Measurements from ENCODE around the gene PLEKHN1.

The PLEKHN1 gene

DNA sequence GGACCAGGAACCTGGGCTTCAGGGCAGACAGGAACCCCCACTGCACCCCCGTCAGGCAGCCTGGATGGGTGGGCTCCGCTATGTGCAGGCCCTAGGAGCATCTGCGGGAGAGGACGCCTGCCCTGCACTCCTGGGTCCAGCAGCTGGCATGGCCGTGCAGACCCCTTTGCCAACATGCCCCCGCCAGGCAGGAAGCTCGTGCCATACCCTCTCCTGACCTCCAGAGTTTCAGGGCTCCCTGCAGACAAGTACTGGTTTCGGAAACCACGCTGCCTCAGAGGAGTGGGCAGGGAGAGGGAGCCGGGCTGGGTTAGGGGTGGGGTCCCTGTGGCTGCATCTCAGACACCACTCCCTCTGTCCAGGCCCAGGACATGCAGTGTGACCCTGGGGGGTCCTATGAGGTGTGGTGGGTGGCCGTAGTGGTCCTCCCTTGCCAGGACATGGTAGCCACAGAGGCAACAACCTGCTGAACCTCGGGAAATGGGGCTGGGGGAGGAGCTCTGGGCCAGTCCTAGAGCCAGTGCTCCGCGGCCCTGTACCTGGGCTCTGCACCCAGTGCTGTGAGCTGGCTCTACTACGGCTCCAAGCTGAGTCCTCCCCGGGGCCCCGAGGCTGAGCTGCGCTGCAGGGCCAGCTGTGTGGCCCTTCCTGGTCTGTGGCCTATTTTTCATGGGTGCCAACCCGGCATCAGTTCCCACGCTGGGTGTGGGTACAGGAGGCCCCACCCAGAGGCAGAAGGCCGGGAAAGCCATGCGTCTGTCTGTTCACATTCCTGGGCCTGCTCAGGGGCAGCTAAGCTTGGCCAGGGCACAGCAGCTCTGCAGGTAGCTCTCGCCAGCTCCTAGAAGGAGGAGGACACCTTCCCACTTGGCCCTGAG, 1.4 kb downstream of the PLEKHN1 start:
- TF ChIP-seq, protein P1, sequence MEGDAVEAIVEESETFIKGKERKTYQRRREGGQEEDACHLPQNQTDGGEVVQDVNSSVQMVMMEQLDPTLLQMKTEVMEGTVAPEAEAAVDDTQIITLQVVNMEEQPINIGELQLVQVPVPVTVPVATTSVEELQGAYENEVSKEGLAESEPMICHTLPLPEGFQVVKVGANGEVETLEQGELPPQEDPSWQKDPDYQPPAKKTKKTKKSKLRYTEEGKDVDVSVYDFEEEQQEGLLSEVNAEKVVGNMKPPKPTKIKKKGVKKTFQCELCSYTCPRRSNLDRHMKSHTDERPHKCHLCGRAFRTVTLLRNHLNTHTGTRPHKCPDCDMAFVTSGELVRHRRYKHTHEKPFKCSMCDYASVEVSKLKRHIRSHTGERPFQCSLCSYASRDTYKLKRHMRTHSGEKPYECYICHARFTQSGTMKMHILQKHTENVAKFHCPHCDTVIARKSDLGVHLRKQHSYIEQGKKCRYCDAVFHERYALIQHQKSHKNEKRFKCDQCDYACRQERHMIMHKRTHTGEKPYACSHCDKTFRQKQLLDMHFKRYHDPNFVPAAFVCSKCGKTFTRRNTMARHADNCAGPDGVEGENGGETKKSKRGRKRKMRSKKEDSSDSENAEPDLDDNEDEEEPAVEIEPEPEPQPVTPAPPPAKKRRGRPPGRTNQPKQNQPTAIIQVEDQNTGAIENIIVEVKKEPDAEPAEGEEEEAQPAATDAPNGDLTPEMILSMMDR (IDR thresholded peaks at IDR 0.05; ENCODE audit: borderline replicate concordance, extremely low read depth, low read length, poor library complexity, severe bottlenecking): no peak
- TF ChIP-seq EZH2 (IDR thresholded peaks at IDR 0.05; ENCODE audit: borderline replicate concordance, low read depth, low read length, severe bottlenecking): no peak
- Histone ChIP-seq H3K9me3 (ENCODE audit: insufficient read depth, low read length, severe bottlenecking) (no peaks in the 10 kb centered on the region), H3K36me3 (ENCODE audit: insufficient read depth, low read length) (peaks cover 22% of the 10 kb centered on the region), H3K27me3 (ENCODE audit: insufficient read depth, low read length, poor library complexity) (peaks cover 5% of the 10 kb centered on the region), H3K4me3 (ENCODE audit: low read depth in 1 of 2, low read length in 2 of 2) (no peak overlapping the region; a peak in 1 of 4 replicates), H4K20me1 (ENCODE audit: insufficient read depth, low read length) (peaks cover 21% of the 10 kb centered on the region), H3K4me1 (ENCODE audit: insufficient read depth, low read length) (peaks cover 14% of the 10 kb centered on the region), H3K4me2 (ENCODE audit: insufficient read depth, low read length) (peak overlapping the region; percentile 97; the same call in 1 of the 2 replicates), H3K79me2 (ENCODE audit: insufficient read depth, low read length) (no peaks in the 10 kb centered on the region), H3K27ac (ENCODE audit: low read length) (no peak overlapping the region), H2AFZ (ENCODE audit: low read depth, low read length) (no peak overlapping the region), H3K9ac (ENCODE audit: low read depth, low read length) (no peak overlapping the region)
- no peak for ATAC-seq (ENCODE audit: insufficient read depth, low read depth)
- no peak for DNase-seq

DNA sequence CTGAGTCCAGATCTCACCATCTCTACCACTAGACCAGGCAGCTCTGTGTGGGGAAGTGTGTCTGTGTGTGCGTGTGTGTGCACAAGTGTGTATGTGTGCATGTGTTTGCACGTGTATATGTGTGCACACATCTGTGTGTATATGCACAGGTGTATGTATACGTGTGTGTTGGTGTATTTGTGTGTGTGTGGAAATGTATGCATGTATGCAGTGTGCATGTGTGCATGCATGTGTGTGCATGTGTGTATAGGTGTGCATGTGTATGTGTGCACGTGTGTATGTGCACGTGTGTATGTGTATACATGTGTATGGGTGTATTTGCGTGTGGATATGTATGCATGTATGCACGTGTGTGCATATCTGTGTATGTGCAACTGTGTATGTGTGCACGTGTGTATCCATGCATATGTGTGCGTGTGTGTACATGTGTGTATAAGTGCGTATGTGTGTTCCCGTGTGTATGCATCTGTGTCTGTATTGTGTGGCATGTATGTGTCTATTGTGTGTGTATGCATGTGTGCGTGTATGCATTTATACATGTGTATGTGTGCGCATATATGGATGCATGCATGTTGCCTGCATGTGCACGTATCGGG, 3.1 kb downstream of the PLEKHN1 start:
- H3K4me1 ChIP-seq (ENCODE audit: insufficient read depth, low read length): peaks cover 14% of the 10 kb centered on the region

DNA sequence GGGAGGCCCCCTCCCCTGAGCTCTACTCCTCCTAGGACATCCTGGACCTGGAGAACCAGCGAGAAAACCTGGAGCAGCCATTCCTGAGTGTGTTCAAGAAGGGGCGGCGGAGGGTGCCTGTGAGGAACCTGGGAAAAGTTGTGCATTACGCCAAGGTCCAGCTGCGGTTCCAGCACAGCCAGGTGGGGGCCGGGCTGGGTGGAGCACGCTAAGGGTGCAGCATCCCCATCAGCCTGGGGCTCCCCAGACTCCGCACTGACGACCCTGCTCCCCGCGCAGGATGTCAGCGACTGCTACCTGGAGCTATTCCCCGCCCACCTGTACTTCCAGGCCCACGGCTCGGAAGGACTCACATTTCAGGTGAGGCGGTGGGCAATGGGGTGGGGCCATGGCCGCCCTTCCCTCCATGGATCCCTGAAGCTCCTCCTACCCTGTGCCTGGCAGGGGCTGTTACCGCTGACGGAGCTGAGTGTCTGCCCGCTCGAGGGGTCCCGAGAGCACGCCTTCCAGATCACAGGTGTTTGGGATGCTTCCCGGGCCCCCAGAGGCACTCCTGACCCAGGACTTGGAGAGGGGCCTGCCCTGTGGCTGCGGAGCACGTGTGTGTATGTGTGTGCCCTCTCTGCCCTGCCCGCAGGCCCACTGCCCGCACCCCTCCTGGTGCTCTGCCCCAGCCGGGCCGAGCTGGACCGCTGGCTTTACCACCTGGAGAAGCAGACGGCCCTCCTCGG, 4.1 kb downstream of the PLEKHN1 start:
- DNase-seq: no peak
- Histone ChIP-seq H3K27me3 (ENCODE audit: insufficient read depth, low read length, poor library complexity) (peaks cover 9% of the 10 kb centered on the region), H4K20me1 (ENCODE audit: insufficient read depth, low read length) (peaks cover 21% of the 10 kb centered on the region), H3K9me3 (ENCODE audit: insufficient read depth, low read length, severe bottlenecking) (no peaks in the 10 kb centered on the region), H3K79me2 (ENCODE audit: insufficient read depth, low read length) (no peaks in the 10 kb centered on the region), H3K9ac (ENCODE audit: low read depth, low read length) (no peak overlapping the region), H3K4me2 (ENCODE audit: insufficient read depth, low read length) (no peak overlapping the region), H3K4me1 (ENCODE audit: insufficient read depth, low read length) (peaks cover 17% of the 10 kb centered on the region), H3K27ac (ENCODE audit: low read length) (no peak overlapping the region), H3K36me3 (ENCODE audit: insufficient read depth, low read length) (0 out of 2 replicates have a peak, but pooled peaks cover 2% of the 10 kb centered on the region), H3K4me3 (ENCODE audit: low read depth in 1 of 2, low read length in 2 of 2) (no peak overlapping the region), H2AFZ (ENCODE audit: low read depth, low read length) (no peak overlapping the region)
- TF ChIP-seq EZH2 (IDR thresholded peaks at IDR 0.05; ENCODE audit: borderline replicate concordance, low read depth, low read length, severe bottlenecking): no peak
- TF ChIP-seq, protein P1 (IDR thresholded peaks at IDR 0.05; ENCODE audit: borderline replicate concordance, extremely low read depth, low read length, poor library complexity, severe bottlenecking): no peak
- no peak for ATAC-seq (ENCODE audit: insufficient read depth, low read depth)

More for the DNA sequence above, 3.1 kb downstream of the PLEKHN1 start:
- Histone ChIP-seq H3K4me3 (ENCODE audit: low read depth in 1 of 2, low read length in 2 of 2) (no peak overlapping the region), H3K9ac (ENCODE audit: low read depth, low read length) (no peak overlapping the region), H3K36me3 (ENCODE audit: insufficient read depth, low read length) (0 out of 2 replicates have a peak, but pooled peaks cover 7% of the 10 kb centered on the region), H2AFZ (ENCODE audit: low read depth, low read length) (no peak overlapping the region), H3K79me2 (ENCODE audit: insufficient read depth, low read length) (no peaks in the 10 kb centered on the region), H3K4me2 (ENCODE audit: insufficient read depth, low read length) (no peak overlapping the region), H4K20me1 (ENCODE audit: insufficient read depth, low read length) (peaks cover 21% of the 10 kb centered on the region), H3K27ac (ENCODE audit: low read length) (no peak overlapping the region), H3K9me3 (ENCODE audit: insufficient read depth, low read length, severe bottlenecking) (no peaks in the 10 kb centered on the region), H3K27me3 (ENCODE audit: insufficient read depth, low read length, poor library complexity) (peaks cover 5% of the 10 kb centered on the region)
- ATAC-seq (ENCODE audit: insufficient read depth, low read depth) (no peak), DNase-seq (no peak)
- TF ChIP-seq, protein P1 (IDR thresholded peaks at IDR 0.05; ENCODE audit: borderline replicate concordance, extremely low read depth, low read length, poor library complexity, severe bottlenecking): no peak
- TF ChIP-seq EZH2 (IDR thresholded peaks at IDR 0.05; ENCODE audit: borderline replicate concordance, low read depth, low read length, severe bottlenecking): no peak
